Right lobe of liver (tissue), 4 donors: ENCODE results near the gene SPTB.

Source experiments
- CTCF ChIP-seq, 4 donors: fragments of 200-600 bp in 3 of 4; fragments of 450-650 bp in 1 of 4; IDR thresholded peaks; one replicate each; pipeline versions ENCODE4 v1.5.1 to v1.8.0; 2016 to 2022; ENCODE audit warnings: antibody characterized with exemption in 4 of 4, mild to moderate bottlenecking in 2 of 4
- POLR2A ChIP-seq: fragments of 450-650 bp; IDR thresholded peaks from one replicate; pipeline ENCODE4 v1.6.1; 2017; ENCODE audit warnings: antibody characterized with exemption, mild to moderate bottlenecking
- donor health status: DM: no; HTN: no; CAD: no.
- donor health status: DM: no; HTN: no; CAD: no.
- donor health status: DM: no; HTN: yes; CAD: no.

- TF ChIP-seq POLR2A (no peak), CTCF (IDR thresholded peaks at IDR 0.05) (no peak)
Measured at GRCh38 chr14:64848239-64848638, 31.5 kb downstream of the SPTB start.
